Ishikawa (cell line): ENCODE data around the gene PADI1.

Experiments
- CREB1 ChIP-seq: IDR thresholded peaks from 2 replicates; pipeline ENCODE4 v1.6.1; 2012; ENCODE audit warnings: low read depth
- EGR1 ChIP-seq: IDR thresholded peaks from 2 replicates; pipeline ENCODE4 v1.6.1; 2012
- MAX ChIP-seq: IDR thresholded peaks from 2 replicates; pipeline ENCODE4 v1.6.1; 2012
- RAD21 ChIP-seq: IDR thresholded peaks from 2 replicates; pipeline ENCODE4 v1.6.1; 2012; ENCODE audit warnings: low read depth
- TCF12 ChIP-seq: IDR thresholded peaks from 2 replicates; pipeline ENCODE4 v1.6.1; 2012; ENCODE audit warnings: low read depth
- YY1 ChIP-seq: IDR thresholded peaks from 2 replicates; pipeline ENCODE4 v1.6.1; 2012; ENCODE audit warnings: low read depth

GRCh38 chr1:17185485-17185860 is 19.5 kb upstream of the PADI1 start:
- TF ChIP-seq MAX (no peak), RAD21 (no peak), YY1 (no peak), EGR1 (no peak), CREB1 (no peak), TCF12 (no peak)
